Osteoblast (primary cell): ENCODE measurements around the gene UBE2D2. TPM values are rescaled to one million over a fixed set of nuclear protein-coding genes. Genes with fewer than 3 reads are reported as not detected.

Experiments
- DNase-seq: peaks from one replicate; pipeline ENCODE4 v3.0.0; 2011; ENCODE audit warnings: low spot score, mixed read lengths; ENCODE audit not compliant: insufficient read length; ENCODE audit errors: missing footprints
- H2AFZ ChIP-seq: 2 replicates; pipeline ENCODE4 v1.6.0; 2011; ENCODE audit warnings: mild to moderate bottlenecking, low read length
- H3K27ac ChIP-seq: 2 replicates; pipeline ENCODE4 v1.5.1; 2011; ENCODE audit warnings: mild to moderate bottlenecking, low read depth, low read length, moderate library complexity
- H3K27me3 ChIP-seq: 2 replicates; pipeline ENCODE4 v1.6.0; 2012; ENCODE audit warnings: mild to moderate bottlenecking, control low read depth, inconsistent platforms, low read length, moderate library complexity; ENCODE audit not compliant: insufficient read depth
- H3K36me3 ChIP-seq: 2 replicates; pipeline ENCODE4 v1.5.1; 2011; ENCODE audit warnings: mild to moderate bottlenecking, low read length, control low read depth, moderate library complexity; ENCODE audit not compliant: insufficient read depth
- H3K4me1 ChIP-seq: 2 replicates; pipeline ENCODE4 v1.5.1; 2011; ENCODE audit warnings: mild to moderate bottlenecking, low read length, control low read depth, moderate library complexity; ENCODE audit not compliant: insufficient read depth
- H3K4me2 ChIP-seq: 2 replicates; pipeline ENCODE4 v1.6.0; 2011; ENCODE audit warnings: mild to moderate bottlenecking, low read length; ENCODE audit not compliant: insufficient read depth
- H3K4me3 ChIP-seq: fragments of 200-600 bp; sonication (generic); 3 replicates; pipeline ENCODE4 v1.5.1; 2012; ENCODE audit warnings: mild to moderate bottlenecking, low read length, inconsistent platforms; ENCODE audit not compliant: insufficient read depth
- H3K79me2 ChIP-seq: 2 replicates; pipeline ENCODE4 v1.6.0; 2012; ENCODE audit warnings: mild to moderate bottlenecking, low read length, control low read depth, inconsistent platforms; ENCODE audit not compliant: insufficient read depth
- H3K9me3 ChIP-seq: 2 replicates; pipeline ENCODE4 v1.5.1; 2011; ENCODE audit warnings: low read depth, low read length, control low read depth
- H4K20me1 ChIP-seq: 2 replicates; pipeline ENCODE4 v1.6.0; 2012; ENCODE audit warnings: mild to moderate bottlenecking, low read length, control low read depth; ENCODE audit not compliant: insufficient read depth
- CTCF ChIP-seq: IDR thresholded peaks from 2 replicates; pipeline ENCODE4 v1.5.1; 2011; ENCODE audit warnings: mild to moderate bottlenecking, low read depth, low read length, moderate library complexity; ENCODE audit errors: extremely low read depth
- total RNA-seq: library from RNA; depleted of rRNA; stranded (reverse); fragments of >200 nt; gene quantifications from 2 replicates; pipeline ENCODE4 v1.2.3, GENCODE V29; 2012

Gene UBE2D2
- total RNA-seq, 1 donor, result 52.8 TPM

- H3K4me1 ChIP-seq, result peaks cover 32% of the 10 kb centered on the region
- H3K27ac ChIP-seq, result no peak overlapping the region
- H3K27me3 ChIP-seq, result no peaks in the 10 kb centered on the region
- no peaks in the 10 kb centered on the region for H3K9me3 ChIP-seq
- no peak overlapping the region for H2AFZ ChIP-seq
- peaks cover 8% of the 10 kb centered on the region for H3K79me2 ChIP-seq
- H3K4me2 ChIP-seq, result no peak overlapping the region
- no peaks in the 10 kb centered on the region for H3K36me3 ChIP-seq
- H3K4me3 ChIP-seq, result no peak overlapping the region
- no peaks in the 10 kb centered on the region for H4K20me1 ChIP-seq
- no peak for TF ChIP-seq CTCF
- DNase-seq, result peak; percentile 79
Measured at GRCh38 chr5:139642891-139643871, 82.0 kb downstream of the UBE2D2 start.

GRCh38 chr5:139644001-139644456 lies 82.9 kb downstream of the UBE2D2 start:
- Histone ChIP-seq H4K20me1 (no peaks in the 10 kb centered on the region), H2AFZ (no peak overlapping the region), H3K36me3 (no peaks in the 10 kb centered on the region), H3K9me3 (no peaks in the 10 kb centered on the region), H3K4me2 (no peak overlapping the region), H3K79me2 (peaks cover 16% of the 10 kb centered on the region), H3K27ac (no peak overlapping the region), H3K27me3 (no peaks in the 10 kb centered on the region), H3K4me3 (no peak overlapping the region), H3K4me1 (peaks cover 24% of the 10 kb centered on the region)
- peak; percentile 90 for DNase-seq
- TF ChIP-seq CTCF, result no peak

DNA sequence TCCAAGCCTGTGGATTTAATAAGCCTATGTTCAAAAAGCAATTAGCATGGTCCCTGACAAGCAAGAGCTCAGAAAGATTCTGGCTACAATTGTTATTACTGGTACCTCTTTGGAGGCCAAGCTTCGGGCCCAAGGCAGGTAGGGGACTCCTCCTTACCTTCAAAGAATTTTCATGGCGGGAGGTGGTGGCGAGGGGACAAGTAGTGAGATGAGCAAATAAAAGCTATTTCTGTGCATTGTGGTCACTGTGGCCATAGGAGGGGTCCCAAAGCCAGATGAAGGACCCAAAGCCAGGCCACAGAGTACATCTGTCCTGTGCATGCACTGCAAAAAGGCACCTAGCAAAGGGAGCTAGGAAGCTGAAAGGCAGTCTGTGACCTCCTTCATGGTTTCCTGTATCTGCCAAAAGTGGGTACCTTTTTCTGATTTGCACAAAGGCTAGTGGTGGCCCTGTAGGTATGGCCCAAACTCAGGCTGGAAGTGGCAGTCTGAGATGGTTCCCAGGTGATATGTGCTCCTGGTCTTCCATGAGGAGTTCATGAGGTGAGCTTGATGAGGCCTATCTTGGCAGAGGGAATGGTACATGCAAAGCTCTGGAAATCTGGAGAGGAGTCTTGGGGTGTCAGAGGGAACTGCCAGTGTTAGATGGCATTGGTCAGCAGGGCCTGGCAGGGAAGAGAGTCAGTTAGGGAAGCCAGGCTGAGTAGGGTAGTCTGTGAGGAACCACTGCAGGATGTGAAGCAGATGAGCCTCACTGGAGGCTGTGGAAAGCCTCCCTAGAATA lies 83.7 kb downstream of the UBE2D2 start:
- Histone ChIP-seq H3K36me3 (no peaks in the 10 kb centered on the region), H3K4me2 (no peak overlapping the region), H3K27ac (no peak overlapping the region), H3K4me1 (peaks cover 16% of the 10 kb centered on the region), H4K20me1 (no peaks in the 10 kb centered on the region), H3K9me3 (no peaks in the 10 kb centered on the region), H3K4me3 (no peak overlapping the region), H3K27me3 (no peaks in the 10 kb centered on the region), H2AFZ (no peak overlapping the region), H3K79me2 (peaks cover 24% of the 10 kb centered on the region)
- no peak for TF ChIP-seq CTCF
- DNase-seq, result no peak

DNA sequence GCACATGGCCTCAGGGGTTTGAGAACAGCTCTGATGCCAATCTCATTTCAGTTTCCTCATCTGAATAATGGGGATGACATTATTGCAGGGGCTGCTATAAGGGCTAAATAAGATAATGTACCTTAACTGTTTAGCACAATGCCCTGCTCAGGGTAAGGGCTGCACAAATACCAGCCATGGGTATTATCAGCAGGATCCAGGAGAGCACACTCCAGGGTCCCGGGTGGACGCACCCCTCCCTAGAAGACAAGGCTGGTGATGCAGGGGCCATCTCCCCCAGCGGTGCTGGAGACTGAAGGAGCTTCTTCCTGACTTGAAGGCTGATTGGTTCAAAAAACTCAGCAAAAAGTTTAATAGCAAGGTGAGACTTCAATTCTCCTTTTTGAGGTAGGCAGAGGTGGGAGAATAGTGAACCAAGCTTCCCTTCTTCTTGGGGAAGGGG lies 84.3 kb downstream of the UBE2D2 start:
- Histone ChIP-seq H3K4me1 (peaks cover 10% of the 10 kb centered on the region), H2AFZ (no peak overlapping the region), H3K79me2 (peaks cover 31% of the 10 kb centered on the region), H3K27me3 (no peaks in the 10 kb centered on the region), H3K36me3 (no peaks in the 10 kb centered on the region), H3K4me3 (no peak overlapping the region), H3K27ac (no peak overlapping the region), H4K20me1 (peaks cover under 1% of the 10 kb centered on the region), H3K9me3 (no peaks in the 10 kb centered on the region), H3K4me2 (no peak overlapping the region)
- peak; percentile 72 for DNase-seq
- no peak for TF ChIP-seq CTCF
